NCI-H526 treated with DMSO at 0.1 percent for 48 hours (cell line): Measurements from ENCODE around the gene CELF4.

Experiments
- DNase-seq: peaks from one replicate; lab custom pipeline; 2025; lab: John Stamatoyannopoulos, UW

CELF4 gene

DNA sequence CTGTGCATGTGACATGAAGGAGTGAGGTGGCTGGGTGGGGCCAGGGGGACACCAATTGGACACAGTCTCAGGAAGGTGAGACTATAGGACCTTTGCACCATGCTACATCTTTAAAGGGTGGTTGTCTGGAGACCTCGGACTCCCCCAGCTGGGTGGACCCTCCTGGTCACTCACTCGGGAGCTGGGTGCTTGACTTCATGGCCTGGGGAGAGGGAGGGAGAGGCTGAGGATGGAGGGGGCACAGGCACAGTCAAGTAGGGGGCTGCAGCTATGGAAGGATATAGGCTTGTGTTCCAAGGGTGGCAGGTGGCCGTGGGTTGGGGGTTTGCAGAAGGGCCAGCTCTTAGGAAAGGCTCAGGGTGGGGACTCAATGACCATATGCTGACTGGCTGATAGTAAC, 7.1 kb upstream of the CELF4 start:
- DNase-seq, result no peak

- DNase-seq, result no peak
Observed at GRCh38 chr18:37571266-37571665, 5.7 kb upstream of the CELF4 start.

GRCh38 chr18:37570336-37570930, 4.8 kb upstream of the CELF4 start:
- DNase-seq, result no peak

DNA sequence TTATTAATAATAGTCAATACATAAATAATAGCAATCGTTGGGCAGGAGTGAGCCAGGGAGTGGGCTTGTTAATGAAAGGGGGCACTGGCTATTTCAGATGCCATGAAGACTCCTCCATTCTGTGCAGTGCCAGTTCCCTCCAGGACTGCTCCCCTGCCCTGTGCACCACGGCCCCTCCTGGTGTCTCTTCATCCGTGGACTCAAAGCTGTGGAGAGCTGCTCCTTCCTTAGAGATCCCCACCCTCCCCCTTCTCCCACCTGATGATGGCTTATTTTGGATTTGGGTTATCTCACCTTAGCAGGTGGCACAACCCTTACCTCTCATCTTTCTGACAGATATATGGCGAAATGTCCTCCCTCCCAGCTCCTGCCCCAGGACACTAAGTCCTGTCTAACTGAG, 3.1 kb upstream of the CELF4 start:
- no peak for DNase-seq

GRCh38 chr18:37567994-37568359, 2.4 kb upstream of the CELF4 start:
- DNase-seq, result no peak

DNA sequence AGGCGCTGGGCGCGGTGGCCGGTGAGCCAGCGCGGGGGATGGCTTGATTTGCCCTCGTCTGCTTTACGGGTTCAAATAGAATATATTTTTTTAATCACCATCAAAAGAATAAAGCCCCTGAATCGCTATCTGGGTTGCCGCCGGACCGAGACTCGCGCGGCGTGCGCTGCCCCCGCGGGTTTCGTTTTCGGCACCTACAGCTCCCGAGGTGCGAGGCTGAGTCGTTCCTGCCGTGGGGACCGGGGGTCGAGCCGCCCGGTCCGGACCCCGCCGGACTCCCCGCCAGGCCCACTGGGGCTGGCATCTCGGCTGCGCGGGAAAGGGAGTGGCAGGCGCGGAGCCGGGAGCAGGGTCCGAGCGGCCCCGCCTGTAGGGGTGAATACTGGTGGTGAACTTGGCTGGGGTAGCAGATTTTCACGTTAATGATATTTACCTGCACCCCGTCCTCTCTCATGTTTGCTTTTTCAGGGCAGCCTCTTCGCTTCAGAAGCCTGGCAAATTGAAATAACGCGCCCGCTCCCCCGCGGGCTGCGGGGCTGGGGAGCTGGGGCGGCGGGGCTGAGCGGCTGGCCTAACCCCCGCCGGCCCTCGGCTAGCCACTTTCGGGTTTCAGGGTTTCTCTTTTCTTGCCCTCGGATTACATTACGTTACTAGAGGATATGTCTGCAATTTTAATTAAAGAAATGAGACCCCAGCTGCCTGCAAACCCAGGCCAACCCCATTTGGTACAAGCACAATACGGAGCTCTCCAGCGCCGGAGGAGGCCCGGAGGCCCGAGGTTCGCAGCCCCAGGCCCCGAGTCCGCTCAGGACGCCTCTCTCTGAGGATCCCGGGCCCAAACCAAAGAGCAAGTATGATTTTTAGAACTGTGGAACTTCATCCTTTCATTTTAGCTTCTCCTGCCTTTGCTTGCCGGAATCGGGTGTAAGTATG, 1.7 kb upstream of the CELF4 start:
- DNase-seq, result no peak

- peak; percentile 4 for DNase-seq
Observed at GRCh38 chr18:37566479-37567060, 972 bp upstream of the CELF4 start.

- peak; percentile 31 for DNase-seq
Observed at GRCh38 chr18:37565977-37566478, 430 bp upstream of the CELF4 start.

- DNase-seq, result no peak
Observed at GRCh38 chr18:37564711-37565100, 892 bp downstream of the CELF4 start.

DNA sequence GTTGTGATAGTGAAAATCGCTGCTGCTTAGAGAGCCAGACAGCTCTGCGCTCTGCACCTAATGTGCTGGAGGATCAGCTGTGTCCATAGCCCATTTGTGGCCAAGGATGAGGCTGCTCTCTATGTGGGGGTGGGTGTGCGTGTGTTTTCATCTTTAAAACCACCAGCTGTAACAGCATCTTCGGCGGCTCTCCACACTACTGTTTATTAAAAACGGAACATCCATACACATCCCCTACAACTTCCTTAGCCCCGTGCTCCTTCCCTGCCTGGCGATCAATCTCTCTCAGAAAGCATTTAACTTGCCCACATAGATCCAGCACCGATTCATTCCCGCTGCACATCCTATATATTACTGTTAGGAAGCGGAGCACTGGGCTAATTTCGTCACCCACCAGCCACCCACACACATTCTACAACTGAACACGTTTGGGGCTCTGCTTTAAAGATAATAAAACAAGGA, 1.6 kb downstream of the CELF4 start:
- no peak for DNase-seq

DNA sequence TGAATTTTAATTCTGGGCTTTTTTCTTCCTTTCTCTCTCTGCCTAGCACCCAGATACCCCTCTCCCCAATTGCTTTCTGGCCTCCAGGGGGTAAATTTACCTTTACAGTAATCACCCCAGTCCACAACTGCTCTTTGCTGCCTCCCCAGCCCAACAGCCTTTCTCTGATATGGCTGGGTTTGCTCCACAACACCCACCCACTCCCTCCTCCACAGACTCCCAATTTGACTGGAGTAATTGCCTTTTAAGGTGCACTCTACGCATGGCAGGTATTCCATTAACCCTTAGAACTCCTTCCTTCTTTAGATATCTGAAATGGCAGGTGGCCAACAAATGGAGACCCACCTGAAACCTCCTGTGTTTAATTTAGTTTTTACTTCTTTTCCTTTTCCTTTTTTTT, 3.6 kb downstream of the CELF4 start:
- DNase-seq, result no peak

GRCh38 chr18:37560003-37560402, 5.6 kb downstream of the CELF4 start:
- DNase-seq, result no peak

GRCh38 chr18:37559194-37559593, 6.4 kb downstream of the CELF4 start:
- DNase-seq, result no peak

GRCh38 chr18:37554399-37554787, 11.2 kb downstream of the CELF4 start:
- DNase-seq, result no peak

DNA sequence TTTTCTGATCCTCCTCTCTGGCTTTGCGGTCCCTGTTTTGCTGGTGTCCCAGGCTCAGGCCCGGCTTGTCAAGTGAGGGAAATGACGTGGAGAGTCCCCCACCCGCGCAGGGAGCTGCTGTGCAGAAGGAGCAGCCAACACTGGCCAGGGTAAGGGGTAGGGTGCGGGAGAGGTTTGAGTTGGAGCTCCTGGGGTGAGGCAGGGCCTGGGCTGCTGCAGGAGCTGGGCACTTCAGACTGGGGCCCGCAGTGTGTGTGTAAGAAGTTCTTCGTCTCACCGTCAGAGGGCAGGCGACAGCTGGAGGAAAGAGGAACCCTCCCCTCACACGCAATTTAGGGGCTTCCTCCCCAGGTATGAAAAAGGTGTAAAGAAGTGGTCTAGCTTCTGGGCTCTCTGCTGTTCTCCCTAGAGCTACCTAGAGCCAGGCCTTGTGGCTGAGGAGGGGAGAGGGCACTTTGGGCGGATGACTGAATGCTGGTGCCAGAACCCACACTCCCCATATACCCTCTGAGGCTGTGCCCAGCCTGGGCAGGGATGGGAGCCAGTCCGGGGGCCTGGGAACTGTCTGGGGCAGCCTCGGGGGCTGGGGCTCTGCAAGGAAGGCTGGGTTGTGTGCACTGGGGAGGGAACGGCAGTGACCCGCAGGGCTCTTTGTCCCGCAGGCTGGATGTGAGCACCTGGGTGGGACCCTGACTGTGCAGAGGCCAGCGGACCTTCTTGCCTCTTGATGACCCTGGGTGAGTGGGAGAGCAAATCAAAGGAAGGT, 11.8 kb downstream of the CELF4 start:
- no peak for DNase-seq

- no peak for DNase-seq
Observed at GRCh38 chr18:37552286-37552685, 13.3 kb downstream of the CELF4 start.

DNA sequence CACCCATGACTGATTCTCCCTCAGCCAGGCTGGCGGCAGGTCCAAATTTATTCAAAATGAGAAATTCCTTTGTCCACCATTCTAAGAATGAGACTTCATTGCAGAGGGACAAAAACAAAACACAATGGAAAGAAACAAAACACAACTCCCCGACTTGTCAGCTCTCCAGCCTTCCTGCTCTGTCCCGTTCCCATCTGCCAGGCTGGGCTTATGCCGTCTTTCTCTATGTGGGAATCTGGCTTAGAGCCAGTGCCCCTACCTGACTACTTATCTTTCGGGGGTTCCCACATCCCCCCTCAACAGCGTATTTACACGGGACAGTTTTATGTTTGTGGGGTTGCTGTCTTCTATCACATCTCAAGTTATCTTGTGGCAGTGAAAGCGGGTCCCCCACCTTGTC, 13.8 kb downstream of the CELF4 start:
- no peak for DNase-seq

DNA sequence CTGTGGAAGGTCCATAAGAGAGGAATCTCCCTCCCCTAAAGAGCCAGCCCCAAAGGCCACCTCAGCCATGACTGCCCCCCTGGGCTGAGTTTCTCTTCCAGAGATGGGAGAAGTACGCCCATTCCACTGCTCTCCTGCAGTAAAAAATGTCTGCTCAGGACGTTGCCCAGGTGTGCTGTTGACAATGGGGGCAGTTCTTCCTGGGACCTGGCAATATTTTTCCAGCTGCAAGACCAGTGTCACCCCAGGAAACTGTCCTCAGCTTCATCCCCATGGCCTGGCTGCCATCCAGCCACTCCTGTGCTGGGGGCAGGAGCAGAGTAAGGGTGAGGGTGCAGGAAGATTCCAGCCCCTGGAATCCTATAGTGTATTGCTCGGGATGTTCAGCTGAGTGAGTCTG, 14.3 kb downstream of the CELF4 start:
- no peak for DNase-seq

DNA sequence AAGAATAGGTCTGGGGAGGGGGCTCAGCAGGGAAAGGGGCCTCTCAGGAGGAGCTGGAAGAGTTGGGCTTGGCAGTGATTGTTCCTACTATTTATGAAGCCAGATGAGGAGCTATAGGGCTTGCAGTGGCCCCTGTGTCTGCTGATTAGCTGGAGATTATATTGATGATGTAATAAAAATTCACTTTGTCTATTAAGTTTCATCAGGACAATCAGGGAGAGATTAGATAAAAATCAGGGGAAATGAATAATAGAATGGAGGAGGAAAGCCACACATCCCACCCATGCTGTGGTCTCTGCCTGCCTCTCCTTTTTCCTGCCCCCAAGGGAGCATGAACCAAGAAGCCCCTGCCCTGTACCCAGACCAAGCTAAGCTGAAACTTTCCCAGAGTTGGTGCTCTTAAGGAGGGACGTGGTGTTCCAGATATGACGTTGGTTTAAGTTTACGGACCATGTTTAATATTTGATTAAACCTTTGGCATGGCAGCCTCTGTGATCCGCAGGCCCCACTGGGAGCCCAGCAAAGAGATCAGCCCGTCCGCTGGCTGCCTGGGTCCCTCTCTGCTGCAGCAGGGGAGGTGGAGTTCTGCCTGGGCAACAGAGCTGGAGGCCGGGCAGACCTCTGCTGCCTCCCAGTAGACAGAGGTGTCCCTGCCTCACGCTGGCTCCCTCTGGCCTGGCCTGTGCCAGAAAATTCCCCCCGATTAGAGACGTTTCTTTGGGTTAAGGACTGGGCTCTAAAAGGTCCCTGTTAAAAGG, 15.3 kb downstream of the CELF4 start:
- no peak for DNase-seq

DNA sequence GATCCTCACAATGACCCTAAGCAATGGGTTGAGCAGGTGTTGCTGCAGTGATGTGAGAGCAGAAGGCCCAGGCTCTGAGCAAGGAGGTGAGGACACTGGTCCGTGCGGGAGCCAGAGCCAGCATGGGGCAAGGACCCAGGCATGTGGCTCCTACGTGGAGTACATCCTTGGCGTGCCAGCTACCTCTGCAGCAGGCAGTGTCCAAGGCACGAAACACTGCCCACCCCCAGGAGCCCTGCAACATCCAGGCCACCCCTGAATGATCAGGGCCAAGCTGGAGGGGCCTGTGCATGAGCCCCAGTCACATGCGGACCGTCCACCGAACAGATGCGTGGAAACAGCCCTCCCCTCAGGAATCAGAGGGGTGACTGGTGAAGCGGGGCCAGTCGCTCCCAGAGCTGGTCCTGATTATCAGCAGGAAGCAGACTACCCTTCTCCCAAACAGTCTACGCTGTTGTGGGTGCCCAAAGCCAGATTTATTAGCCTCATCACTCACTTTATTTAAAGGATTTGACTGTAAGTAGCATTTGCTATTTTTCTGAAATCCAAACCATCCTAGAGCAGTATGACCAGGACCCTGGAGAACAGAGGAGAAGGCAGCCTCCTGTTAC, 16.8 kb downstream of the CELF4 start:
- DNase-seq, result no peak

DNA sequence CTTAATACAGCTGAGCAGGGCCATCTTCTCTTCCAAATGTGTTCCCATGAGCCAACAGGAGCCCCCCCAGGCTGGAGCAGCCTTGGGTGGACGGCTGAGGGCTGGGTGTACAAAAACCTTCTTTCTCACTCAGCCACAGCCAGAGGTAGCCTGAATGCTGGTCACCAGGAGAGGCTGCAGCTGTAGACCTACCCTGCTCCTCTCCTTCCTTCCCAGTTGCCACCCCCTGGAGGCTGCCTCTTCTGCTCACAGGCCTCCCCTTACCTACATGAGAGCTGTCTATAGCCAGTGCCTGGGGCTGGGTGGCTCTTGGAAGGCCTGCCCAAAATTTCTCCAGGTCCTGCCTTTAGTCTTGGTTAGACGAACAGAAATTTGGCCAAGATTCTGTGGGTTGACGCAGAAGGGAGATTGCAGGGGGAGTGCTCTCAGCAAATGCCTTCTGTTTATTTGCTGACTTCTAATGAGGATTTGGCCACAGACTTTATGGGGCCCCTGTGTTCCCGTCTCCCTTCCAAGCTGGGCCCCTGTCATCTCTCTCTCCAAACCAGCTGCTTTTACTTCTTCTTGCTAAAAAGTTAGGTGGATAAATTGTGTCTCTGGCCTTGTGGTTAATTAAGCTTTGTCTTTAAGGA, 18.3 kb downstream of the CELF4 start:
- no peak for DNase-seq
